ENCODE results near the gene JPH3.
"Not testable (repeated sequence)": the region's sequence is repeated elsewhere in the genome, so short reads cannot be mapped to it uniquely, and the experiment has no call there.

Gene JPH3

DNA sequence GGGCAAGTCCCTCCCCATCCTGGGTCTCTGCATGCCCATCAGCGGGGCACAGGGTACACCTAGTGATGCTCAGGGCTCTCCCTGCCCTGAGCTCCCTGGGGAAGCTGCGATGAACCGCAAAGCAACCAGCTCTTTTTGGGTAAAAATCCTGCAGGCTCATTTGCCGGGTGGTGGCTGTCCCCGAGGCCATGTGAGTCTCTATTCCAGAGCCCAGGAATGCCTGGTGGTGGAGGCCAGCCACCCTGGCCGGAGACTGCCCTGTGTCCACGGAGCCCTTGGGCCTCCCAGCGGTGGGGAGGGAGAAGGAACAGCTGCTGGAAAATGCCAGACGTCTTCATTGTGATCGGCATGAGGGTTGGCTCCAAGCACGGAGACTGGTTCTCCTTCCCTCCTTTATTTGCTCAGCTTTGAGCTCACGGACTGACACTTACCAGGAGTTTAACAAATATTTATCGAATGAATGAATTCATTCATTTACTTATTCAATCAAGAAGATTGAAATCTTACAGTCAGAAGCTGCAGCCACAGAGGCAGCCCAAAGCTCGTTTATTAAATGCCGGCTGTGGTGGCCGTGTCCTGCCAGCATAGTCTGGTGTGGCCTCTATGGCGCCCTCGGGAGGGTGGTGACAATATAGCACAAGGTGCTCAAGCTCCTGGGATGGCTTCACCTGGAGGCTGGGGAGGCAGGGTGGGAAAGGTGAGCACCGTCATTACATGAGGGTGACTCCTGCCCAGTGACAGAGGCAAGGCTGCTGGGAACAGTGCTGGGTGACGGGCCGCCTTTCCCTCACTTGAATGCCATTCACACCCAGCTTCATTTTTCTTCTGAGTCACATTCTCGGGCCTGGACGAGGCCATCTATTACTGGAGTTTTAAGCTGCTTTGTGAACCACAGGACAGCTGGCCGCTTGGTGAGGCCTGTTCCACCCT, 31.1 kb upstream of the JPH3 start:
- no peaks in the 10 kb centered on the region for H3K36me3 Mint-ChIP-seq (ENCODE audit: low read depth)
- no peak overlapping the region for H3K4me3 Mint-ChIP-seq
- peak; percentile 32 to 48 (median 40) for TF ChIP-seq CTCF (IDR thresholded peaks at IDR 0.05; ENCODE audit: unreplicated experiment in 3 of 3)
- no peaks in the 10 kb centered on the region for H3K9me3 Mint-ChIP-seq
- H3K27ac Mint-ChIP-seq: peak overlapping the region in 2 of 3 experiments; percentile 15 to 65
- peaks cover 17% of the 10 kb centered on the region for H3K27me3 Mint-ChIP-seq (ENCODE audit: low read depth)
- H3K4me1 Mint-ChIP-seq: peaks cover 16% of the 10 kb centered on the region

DNA sequence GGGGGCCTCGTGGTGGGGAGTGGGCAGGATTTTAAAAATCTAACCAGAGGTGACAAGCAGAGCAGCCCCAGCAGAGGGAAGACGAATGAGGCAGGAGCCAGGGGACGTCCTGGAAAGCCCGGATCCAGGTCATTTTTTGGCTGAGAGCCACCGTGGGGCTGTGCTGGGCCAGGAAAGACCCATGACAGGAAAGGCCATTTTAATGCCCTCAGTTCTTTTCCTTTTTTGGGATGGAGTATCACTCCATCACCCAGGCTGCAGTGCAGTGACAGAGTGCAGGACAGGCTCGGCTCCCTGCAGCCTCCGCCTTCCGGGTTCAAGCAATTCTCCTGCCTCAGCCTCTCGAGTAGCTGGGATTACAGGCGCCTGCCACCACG, 30.5 kb upstream of the JPH3 start:
- TF ChIP-seq CTCF (IDR thresholded peaks at IDR 0.05; ENCODE audit: unreplicated experiment in 3 of 3): no peak
- Mint-ChIP-seq H3K27ac (peak overlapping the region in 1 of 3 experiments; percentile 65), H3K4me1 (peaks cover 16% of the 10 kb centered on the region), H3K4me3 (no peak overlapping the region), H3K36me3 (ENCODE audit: low read depth) (no peaks in the 10 kb centered on the region), H3K9me3 (no peaks in the 10 kb centered on the region), H3K27me3 (ENCODE audit: low read depth) (peaks cover 16% of the 10 kb centered on the region)

GRCh38 chr16:87572959-87573358, 29.3 kb upstream of the JPH3 start:
- H3K9me3 Mint-ChIP-seq: no peaks in the 10 kb centered on the region
- no peak for TF ChIP-seq CTCF (IDR thresholded peaks at IDR 0.05; ENCODE audit: unreplicated experiment in 3 of 3)
- no peaks in the 10 kb centered on the region for H3K36me3 Mint-ChIP-seq (ENCODE audit: low read depth)
- H3K27ac Mint-ChIP-seq: no peak overlapping the region
- peaks cover 16% of the 10 kb centered on the region for H3K27me3 Mint-ChIP-seq (ENCODE audit: low read depth)
- H3K4me3 Mint-ChIP-seq: no peak overlapping the region
- peaks cover 16% of the 10 kb centered on the region for H3K4me1 Mint-ChIP-seq

GRCh38 chr16:87575027-87575804, 27.1 kb upstream of the JPH3 start:
- Mint-ChIP-seq H3K4me3 (no peak overlapping the region), H3K36me3 (ENCODE audit: low read depth) (no peaks in the 10 kb centered on the region), H3K9me3 (no peaks in the 10 kb centered on the region), H3K4me1 (peaks cover 21% of the 10 kb centered on the region), H3K27me3 (ENCODE audit: low read depth) (peaks cover 22% of the 10 kb centered on the region), H3K27ac (peak overlapping the region in 2 of 3 experiments; percentile 5 to 21)
- peak; percentile 7 to 27 (median 19) for TF ChIP-seq CTCF (IDR thresholded peaks at IDR 0.05; ENCODE audit: unreplicated experiment in 3 of 3)

- no peaks in the 10 kb centered on the region for H3K9me3 Mint-ChIP-seq
- H3K27ac Mint-ChIP-seq: no peak overlapping the region
- H3K4me1 Mint-ChIP-seq: peaks cover 19% of the 10 kb centered on the region
- no peak overlapping the region for H3K4me3 Mint-ChIP-seq
- TF ChIP-seq CTCF (IDR thresholded peaks at IDR 0.05; ENCODE audit: unreplicated experiment in 3 of 3): no peak
- H3K36me3 Mint-ChIP-seq (ENCODE audit: low read depth): no peaks in the 10 kb centered on the region
- H3K27me3 Mint-ChIP-seq (ENCODE audit: low read depth): peaks cover 22% of the 10 kb centered on the region
Measured at GRCh38 chr16:87576171-87576570, 26.1 kb upstream of the JPH3 start.

GRCh38 chr16:87578142-87578930, 24.0 kb upstream of the JPH3 start:
- Mint-ChIP-seq H3K27me3 (ENCODE audit: low read depth) (peaks cover 27% of the 10 kb centered on the region), H3K4me1 (peaks cover 30% of the 10 kb centered on the region), H3K27ac (peak overlapping the region in 1 of 3 experiments; percentile 39)
- not testable (repeated sequence) for H3K4me3 Mint-ChIP-seq; H3K36me3 Mint-ChIP-seq (ENCODE audit: low read depth); H3K9me3 Mint-ChIP-seq
